OCI-LY1 (cell line): ENCODE results near the gene DSG4.

ENCODE experiments used
- H2AFZ ChIP-seq: fragments of 200-600 bp; sonication (generic), shearing (Covaris generic); 2 replicates; pipeline ENCODE4 v1.6.0; 2014; ENCODE audit warnings: antibody characterized with exemption, mild to moderate bottlenecking, low read length
- H3F3A ChIP-seq: fragments of 200-600 bp; sonication (generic), shearing (Covaris generic); 2 replicates; pipeline ENCODE4 v1.6.0; 2014; ENCODE audit warnings: mild to moderate bottlenecking, antibody characterized with exemption, low read length, moderate library complexity; ENCODE audit not compliant: insufficient read depth
- H3K27ac ChIP-seq: fragments of 200-600 bp; sonication (generic); 2 replicates; pipeline ENCODE4 v1.5.1; 2014; ENCODE audit warnings: low read length, mixed run types, mild to moderate bottlenecking, low read depth; ENCODE audit not compliant: poor library complexity, severe bottlenecking
- H3K27me3 ChIP-seq: fragments of 200-600 bp; sonication (generic); 2 replicates; pipeline ENCODE4 v1.6.0; 2014; ENCODE audit warnings: antibody characterized with exemption, mild to moderate bottlenecking, low read length, moderate library complexity; ENCODE audit not compliant: insufficient read depth
- H3K36me3 ChIP-seq: fragments of 200-600 bp; sonication (generic); 2 replicates; pipeline ENCODE4 v1.6.1; 2014; ENCODE audit warnings: mild to moderate bottlenecking, antibody characterized with exemption, low read length, moderate library complexity, mixed read lengths; ENCODE audit not compliant: insufficient read depth
- H3K4me1 ChIP-seq: fragments of 200-600 bp; sonication (generic); 2 replicates; pipeline ENCODE4 v1.5.1; 2014; ENCODE audit warnings: mild to moderate bottlenecking, low read length, moderate library complexity; ENCODE audit not compliant: insufficient read depth, severe bottlenecking
- H3K4me2 ChIP-seq: fragments of 200-600 bp; sonication (generic), shearing (Covaris generic); 2 replicates; pipeline ENCODE4 v1.6.1; 2014; ENCODE audit warnings: low read length
- H3K4me3 ChIP-seq: fragments of 200-600 bp; sonication (generic); 2 replicates; pipeline ENCODE4 v1.5.1; 2014; ENCODE audit warnings: low read length, low read depth, mild to moderate bottlenecking, mixed read lengths; ENCODE audit not compliant: poor library complexity, severe bottlenecking
- H3K79me2 ChIP-seq: fragments of 200-600 bp; shearing (Covaris generic); 2 replicates; pipeline ENCODE4 v1.6.1; 2016; ENCODE audit warnings: mixed run types, low read length, mixed read lengths; ENCODE audit not compliant: insufficient read depth
- H3K9ac ChIP-seq: fragments of 200-600 bp; sonication (generic), shearing (Covaris generic); 2 replicates; pipeline ENCODE4 v1.6.1; 2014; ENCODE audit warnings: mild to moderate bottlenecking, low read length, mixed read lengths
- H3K9me2 ChIP-seq: fragments of 200-600 bp; sonication (generic), shearing (Covaris generic); 2 replicates; pipeline ENCODE4 v1.6.1; 2014; ENCODE audit warnings: low read depth, mild to moderate bottlenecking, low read length, mixed read lengths
- H3K9me3 ChIP-seq: fragments of 200-600 bp; shearing (Covaris generic); 2 replicates; pipeline ENCODE4 v1.6.1; 2014; ENCODE audit warnings: low read length, mixed read lengths
- H4K20me1 ChIP-seq: fragments of 200-600 bp; sonication (generic), shearing (Covaris generic); 2 replicates; pipeline ENCODE4 v1.6.0; 2016; ENCODE audit warnings: mild to moderate bottlenecking, low read length; ENCODE audit not compliant: insufficient read depth
- EZH2 ChIP-seq: fragments of 200-600 bp; sonication (generic), shearing (Covaris generic); IDR thresholded peaks from 2 replicates; pipeline ENCODE4 v1.8.0; 2017; ENCODE audit warnings: borderline replicate concordance, mixed run types, mild to moderate bottlenecking, antibody characterized with exemption, low read length, moderate library complexity, mixed read lengths
- TF ChIP-seq, protein P1 (sequence below): fragments of 200-600 bp; sonication (generic), shearing (Covaris generic); IDR thresholded peaks from 2 replicates; pipeline ENCODE4 v1.5.1; 2017; ENCODE audit warnings: mild to moderate bottlenecking, antibody characterized with exemption, low read length, moderate library complexity, mixed read lengths

The DSG4 gene

DNA sequence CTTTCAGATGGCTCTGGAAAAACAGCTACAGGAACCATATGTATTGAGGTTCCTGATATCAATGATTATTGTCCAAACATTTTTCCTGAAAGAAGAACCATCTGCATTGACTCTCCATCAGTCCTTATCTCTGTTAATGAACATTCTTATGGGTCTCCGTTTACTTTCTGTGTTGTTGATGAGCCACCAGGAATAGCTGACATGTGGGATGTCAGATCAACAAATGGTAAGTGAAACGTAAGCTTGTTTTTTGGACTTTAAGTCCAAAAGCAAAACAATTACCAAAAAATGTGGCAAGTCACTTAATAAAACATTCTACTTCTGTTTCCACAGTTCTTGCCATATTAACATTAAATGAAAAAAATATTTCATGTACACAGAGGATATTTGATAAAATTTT lies 26.8 kb downstream of the DSG4 start:
- Histone ChIP-seq H2AFZ (no peak overlapping the region), H3F3A (no peaks in the 10 kb centered on the region), H3K36me3 (no peaks in the 10 kb centered on the region), H3K27me3 (no peaks in the 10 kb centered on the region), H3K79me2 (no peaks in the 10 kb centered on the region), H3K27ac (no peak overlapping the region), H3K9ac (no peak overlapping the region), H3K9me3 (no peaks in the 10 kb centered on the region), H4K20me1 (no peaks in the 10 kb centered on the region), H3K9me2 (no peaks in the 10 kb centered on the region), H3K4me2 (no peak overlapping the region), H3K4me3 (no peak overlapping the region), H3K4me1 (no peaks in the 10 kb centered on the region)
- no peak for TF ChIP-seq EZH2
- TF ChIP-seq, protein P1, sequence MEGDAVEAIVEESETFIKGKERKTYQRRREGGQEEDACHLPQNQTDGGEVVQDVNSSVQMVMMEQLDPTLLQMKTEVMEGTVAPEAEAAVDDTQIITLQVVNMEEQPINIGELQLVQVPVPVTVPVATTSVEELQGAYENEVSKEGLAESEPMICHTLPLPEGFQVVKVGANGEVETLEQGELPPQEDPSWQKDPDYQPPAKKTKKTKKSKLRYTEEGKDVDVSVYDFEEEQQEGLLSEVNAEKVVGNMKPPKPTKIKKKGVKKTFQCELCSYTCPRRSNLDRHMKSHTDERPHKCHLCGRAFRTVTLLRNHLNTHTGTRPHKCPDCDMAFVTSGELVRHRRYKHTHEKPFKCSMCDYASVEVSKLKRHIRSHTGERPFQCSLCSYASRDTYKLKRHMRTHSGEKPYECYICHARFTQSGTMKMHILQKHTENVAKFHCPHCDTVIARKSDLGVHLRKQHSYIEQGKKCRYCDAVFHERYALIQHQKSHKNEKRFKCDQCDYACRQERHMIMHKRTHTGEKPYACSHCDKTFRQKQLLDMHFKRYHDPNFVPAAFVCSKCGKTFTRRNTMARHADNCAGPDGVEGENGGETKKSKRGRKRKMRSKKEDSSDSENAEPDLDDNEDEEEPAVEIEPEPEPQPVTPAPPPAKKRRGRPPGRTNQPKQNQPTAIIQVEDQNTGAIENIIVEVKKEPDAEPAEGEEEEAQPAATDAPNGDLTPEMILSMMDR = no peak

DNA sequence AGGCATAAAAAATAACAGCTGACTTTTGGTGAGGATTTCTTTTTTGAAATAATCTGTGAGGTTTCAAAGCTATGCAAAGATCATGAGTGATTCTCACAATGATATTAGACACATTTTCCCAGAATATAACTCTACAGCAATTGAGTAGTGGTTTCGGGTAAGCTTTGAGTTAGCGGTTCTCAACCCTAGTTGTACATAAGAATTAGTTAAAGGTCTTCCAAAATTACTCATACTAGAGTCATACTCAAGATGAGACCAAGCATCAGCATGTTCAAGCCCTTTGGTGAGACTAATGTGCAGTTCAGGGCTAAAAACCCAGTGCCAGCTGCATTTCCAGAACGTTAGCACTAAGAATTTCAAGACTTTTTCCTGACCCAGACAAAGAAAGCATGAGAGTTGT lies 31.1 kb downstream of the DSG4 start:
- Histone ChIP-seq H3K9ac (no peak overlapping the region), H3K4me1 (no peaks in the 10 kb centered on the region), H3K4me2 (no peak overlapping the region), H3K27ac (no peak overlapping the region), H2AFZ (no peak overlapping the region), H3K36me3 (no peaks in the 10 kb centered on the region), H4K20me1 (no peaks in the 10 kb centered on the region), H3K9me2 (no peaks in the 10 kb centered on the region), H3F3A (no peaks in the 10 kb centered on the region), H3K9me3 (no peaks in the 10 kb centered on the region), H3K79me2 (no peaks in the 10 kb centered on the region), H3K27me3 (no peaks in the 10 kb centered on the region), H3K4me3 (no peak overlapping the region)
- TF ChIP-seq, protein P1 = no peak
- no peak for TF ChIP-seq EZH2

DNA sequence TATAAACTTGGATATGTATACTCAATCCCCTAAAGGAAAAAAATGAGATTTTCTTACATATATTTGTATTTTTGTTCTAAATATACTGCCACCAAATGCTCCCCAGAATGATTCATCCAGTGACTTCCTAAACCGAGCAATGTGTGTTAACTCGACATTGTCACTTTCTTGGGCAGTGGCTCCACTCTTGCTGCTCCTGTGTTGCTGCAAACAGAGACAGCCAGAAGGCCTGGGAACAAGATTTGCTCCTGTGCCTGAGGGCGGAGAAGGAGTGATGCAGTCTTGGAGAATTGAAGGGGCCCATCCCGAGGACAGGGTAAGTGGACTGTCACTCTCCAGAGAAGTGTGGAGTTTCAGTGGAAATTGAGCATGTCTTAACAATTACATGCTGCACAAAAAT lies 32.7 kb downstream of the DSG4 start:
- H3K27me3 ChIP-seq = no peaks in the 10 kb centered on the region
- no peaks in the 10 kb centered on the region for H3K9me3 ChIP-seq
- H3F3A ChIP-seq = no peaks in the 10 kb centered on the region
- no peak overlapping the region for H3K27ac ChIP-seq
- H3K36me3 ChIP-seq = no peaks in the 10 kb centered on the region
- no peak for TF ChIP-seq EZH2
- TF ChIP-seq, protein P1 = no peak
- H3K4me3 ChIP-seq = no peak overlapping the region
- no peaks in the 10 kb centered on the region for H3K9me2 ChIP-seq
- no peak overlapping the region for H2AFZ ChIP-seq
- H3K4me2 ChIP-seq = no peak overlapping the region
- no peaks in the 10 kb centered on the region for H3K79me2 ChIP-seq
- H4K20me1 ChIP-seq = no peaks in the 10 kb centered on the region
- no peaks in the 10 kb centered on the region for H3K4me1 ChIP-seq
- no peak overlapping the region for H3K9ac ChIP-seq
